Mononuclear cell (primary cell): ENCODE results near the gene RNF157. TPM values are rescaled to one million over a fixed set of nuclear protein-coding genes. Genes with fewer than 3 reads are reported as not detected.
"Not testable (repeated sequence)": the region's sequence is repeated elsewhere in the genome, so short reads cannot be mapped to it uniquely, and the experiment has no call there.

Experiments
- H3K27me3 ChIP-seq: 2 replicates; pipeline ENCODE4 v1.6.0; 2011; ENCODE audit warnings: low read length, control low read depth; ENCODE audit not compliant: insufficient read depth
- H3K4me1 ChIP-seq: 2 replicates; pipeline ENCODE4 v1.5.1; 2011; ENCODE audit warnings: mild to moderate bottlenecking, low read length, control low read depth; ENCODE audit not compliant: insufficient read depth
- H3K4me3 ChIP-seq: 2 replicates; pipeline ENCODE4 v1.5.1; 2011; ENCODE audit warnings: mild to moderate bottlenecking, low read length, moderate library complexity
- H3K9me3 ChIP-seq: 2 replicates; pipeline ENCODE4 v1.5.1; 2011; ENCODE audit warnings: low read depth, mild to moderate bottlenecking, control low read depth, low read length
- total RNA-seq: library from RNA; depleted of rRNA; stranded (reverse); fragments of >200 nt; gene quantifications from one replicate; pipeline ENCODE4 v1.2.3, GENCODE V29; 2012

Gene RNF157
- total RNA-seq, 1 donor = 19.1 TPM

GRCh38 chr17:76200354-76200753, 39.9 kb downstream of the RNF157 start:
- Histone ChIP-seq H3K9me3 (no peaks in the 10 kb centered on the region), H3K27me3 (no peaks in the 10 kb centered on the region), H3K4me3 (no peak overlapping the region), H3K4me1 (peaks cover 49% of the 10 kb centered on the region)

- Histone ChIP-seq H3K27me3 (no peaks in the 10 kb centered on the region), H3K4me3 (no peak overlapping the region), H3K4me1 (peaks cover 49% of the 10 kb centered on the region), H3K9me3 (no peaks in the 10 kb centered on the region)
These were observed 40.8 kb downstream of the RNF157 start for GRCh38 chr17:76199469-76199868.

- H3K27me3 ChIP-seq = no peaks in the 10 kb centered on the region
- no peaks in the 10 kb centered on the region for H3K9me3 ChIP-seq
- H3K4me3 ChIP-seq = no peak overlapping the region
- H3K4me1 ChIP-seq = peaks cover 51% of the 10 kb centered on the region
These were observed 41.6 kb downstream of the RNF157 start for GRCh38 chr17:76198702-76199101.

- Histone ChIP-seq H3K4me3 (no peak overlapping the region), H3K27me3 (no peaks in the 10 kb centered on the region), H3K9me3 (no peaks in the 10 kb centered on the region), H3K4me1 (peaks cover 50% of the 10 kb centered on the region)
These were observed 42.4 kb downstream of the RNF157 start for GRCh38 chr17:76197911-76198310.

GRCh38 chr17:76196675-76197074, 43.6 kb downstream of the RNF157 start:
- peaks cover 49% of the 10 kb centered on the region for H3K4me1 ChIP-seq
- H3K9me3 ChIP-seq = no peaks in the 10 kb centered on the region
- no peaks in the 10 kb centered on the region for H3K27me3 ChIP-seq
- H3K4me3 ChIP-seq = no peak overlapping the region

- H3K4me3 ChIP-seq = no peak overlapping the region
- H3K27me3 ChIP-seq = no peaks in the 10 kb centered on the region
- peaks cover 57% of the 10 kb centered on the region for H3K4me1 ChIP-seq
- no peaks in the 10 kb centered on the region for H3K9me3 ChIP-seq
These were observed 44.8 kb downstream of the RNF157 start for GRCh38 chr17:76195281-76196096.

GRCh38 chr17:76193591-76193990, 46.7 kb downstream of the RNF157 start:
- H3K4me1 ChIP-seq = peaks cover 57% of the 10 kb centered on the region
- no peak overlapping the region for H3K4me3 ChIP-seq
- H3K27me3 ChIP-seq = no peaks in the 10 kb centered on the region
- H3K9me3 ChIP-seq = no peaks in the 10 kb centered on the region

- Histone ChIP-seq H3K27me3 (no peaks in the 10 kb centered on the region), H3K4me3 (no peak overlapping the region), H3K9me3 (no peaks in the 10 kb centered on the region), H3K4me1 (peaks cover 51% of the 10 kb centered on the region)
These were observed 48.4 kb downstream of the RNF157 start for GRCh38 chr17:76191896-76192295.

GRCh38 chr17:76189741-76190140, 50.6 kb downstream of the RNF157 start:
- Histone ChIP-seq H3K27me3 (no peaks in the 10 kb centered on the region), H3K4me1 (peaks cover 48% of the 10 kb centered on the region), H3K4me3 (no peak overlapping the region), H3K9me3 (no peaks in the 10 kb centered on the region)

GRCh38 chr17:76189247-76189646, 51.0 kb downstream of the RNF157 start:
- no peak overlapping the region for H3K4me3 ChIP-seq
- H3K9me3 ChIP-seq = no peaks in the 10 kb centered on the region
- peaks cover 48% of the 10 kb centered on the region for H3K4me1 ChIP-seq
- no peaks in the 10 kb centered on the region for H3K27me3 ChIP-seq

- no peaks in the 10 kb centered on the region for H3K9me3 ChIP-seq
- peaks cover 44% of the 10 kb centered on the region for H3K4me1 ChIP-seq
- H3K27me3 ChIP-seq = no peaks in the 10 kb centered on the region
- H3K4me3 ChIP-seq = no peak overlapping the region
These were observed 51.9 kb downstream of the RNF157 start for GRCh38 chr17:76188213-76189016.

- not testable (repeated sequence) for H3K9me3 ChIP-seq, H3K4me3 ChIP-seq, H3K27me3 ChIP-seq
- peaks cover 39% of the 10 kb centered on the region for H3K4me1 ChIP-seq
These were observed 53.5 kb downstream of the RNF157 start for GRCh38 chr17:76186774-76187173.

GRCh38 chr17:76184290-76184689, 56.0 kb downstream of the RNF157 start:
- peaks cover 39% of the 10 kb centered on the region for H3K4me1 ChIP-seq
- no peaks in the 10 kb centered on the region for H3K27me3 ChIP-seq
- H3K4me3 ChIP-seq = no peak overlapping the region
- no peaks in the 10 kb centered on the region for H3K9me3 ChIP-seq

- H3K27me3 ChIP-seq = no peaks in the 10 kb centered on the region
- no peaks in the 10 kb centered on the region for H3K9me3 ChIP-seq
- no peak overlapping the region for H3K4me3 ChIP-seq
- peaks cover 39% of the 10 kb centered on the region for H3K4me1 ChIP-seq
These were observed 58.1 kb downstream of the RNF157 start for GRCh38 chr17:76182016-76182764.
